HG03342 (cell line): ENCODE results near the gene RMND5B.
"Not testable (repeated sequence)": the region's sequence is repeated elsewhere in the genome, so short reads cannot be mapped to it uniquely, and the experiment has no call there.

Experiments used
- ATAC-seq: cut with Tn5 transposase; IDR thresholded peaks from one replicate; pipeline ENCODE4 v1.9.1; 2021; ENCODE audit warnings: mild to moderate bottlenecking, moderate library complexity; ENCODE audit not compliant: unreplicated experiment

RMND5B gene

GRCh38 chr5:178162481-178162880 is 31.7 kb downstream of the RMND5B start:
- no peak for ATAC-seq

DNA sequence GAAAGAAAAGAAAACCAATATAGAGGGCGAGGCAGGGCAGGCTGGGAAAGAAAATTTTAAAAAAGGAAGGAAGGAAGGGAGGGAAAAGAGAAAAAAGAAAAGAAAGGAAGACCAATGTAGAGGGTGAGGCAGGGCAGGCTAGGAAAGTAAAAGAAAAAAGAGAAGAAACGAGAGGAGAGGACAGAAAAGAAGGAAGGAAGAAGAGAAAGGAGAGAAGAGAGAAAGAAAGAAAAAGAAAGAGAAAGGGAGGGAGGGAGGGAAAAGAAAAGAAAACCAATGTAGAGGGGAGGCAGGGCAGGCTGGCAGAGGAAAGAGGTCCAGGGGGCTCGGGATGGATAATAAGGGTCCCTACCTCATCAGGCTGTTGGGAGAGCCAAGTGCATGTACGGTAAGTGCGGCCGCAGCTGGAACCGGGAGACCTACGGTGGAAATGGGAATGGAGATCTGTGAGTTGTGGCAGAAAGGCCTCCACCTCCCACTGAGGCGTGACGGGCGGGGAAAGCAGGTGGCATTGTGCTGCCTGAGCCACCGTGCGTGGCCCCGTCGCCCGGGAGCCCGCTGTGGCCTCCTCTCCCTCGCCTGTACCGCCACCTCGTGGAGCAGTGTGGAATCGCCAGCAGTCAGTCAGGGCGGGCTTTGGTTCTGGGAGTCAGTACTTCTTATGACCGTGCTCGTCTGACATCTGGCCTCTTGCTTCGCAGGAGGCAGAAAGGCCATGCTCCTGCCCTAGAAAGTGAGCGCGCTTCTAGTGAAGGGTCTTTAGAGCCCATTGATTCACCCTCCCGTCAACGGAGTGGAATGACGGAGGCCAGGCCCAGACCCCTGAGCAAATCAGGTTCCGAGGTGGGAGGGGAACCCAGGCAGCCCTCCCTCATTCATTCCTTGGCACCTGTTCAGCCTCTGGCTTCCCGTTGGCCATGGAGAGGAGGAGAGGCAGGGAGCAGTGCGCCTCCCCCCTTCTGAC is 33.2 kb downstream of the RMND5B start:
- ATAC-seq, result peak; percentile 92

DNA sequence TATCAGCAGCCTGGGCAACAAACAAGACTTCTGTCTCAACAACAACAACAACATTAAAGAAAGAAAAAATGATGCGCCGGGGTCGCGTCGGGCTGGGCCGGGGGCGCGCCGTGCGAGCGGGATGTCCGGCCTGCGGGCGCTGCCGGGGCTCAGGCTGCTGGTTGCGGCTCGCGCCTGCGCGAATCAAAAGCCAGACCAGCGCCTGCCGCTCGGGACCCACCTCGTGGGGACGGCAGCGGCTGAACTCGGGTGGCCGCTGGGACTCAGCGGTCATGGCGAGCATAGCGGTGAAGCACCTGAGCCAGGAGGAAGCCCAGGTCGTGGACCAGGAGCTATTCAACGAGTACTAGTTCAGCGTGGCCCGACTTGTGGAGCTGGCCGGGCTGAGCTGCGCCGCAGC is 34.8 kb downstream of the RMND5B start:
- no peak for ATAC-seq

GRCh38 chr5:178170455-178170854 is 39.6 kb downstream of the RMND5B start:
- no peak for ATAC-seq

DNA sequence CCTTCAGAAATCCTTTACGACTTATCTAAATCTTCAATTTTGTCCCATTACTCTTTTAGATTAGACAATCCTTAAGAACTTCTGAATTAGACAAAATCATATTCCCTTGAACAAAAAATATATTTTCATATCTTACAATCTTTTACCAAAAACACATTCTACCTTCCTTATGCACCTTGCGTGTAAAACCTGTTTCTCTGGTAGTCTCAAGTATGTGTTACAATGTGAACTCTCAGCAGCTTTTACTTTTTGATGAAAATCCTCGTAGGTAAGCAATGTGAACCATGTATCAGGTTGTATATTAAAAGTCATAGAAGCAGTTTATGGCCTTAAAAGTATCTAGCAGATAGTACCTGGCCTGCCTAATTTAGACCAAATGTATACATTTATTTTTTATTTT is 43.6 kb downstream of the RMND5B start:
- ATAC-seq, result no peak

DNA sequence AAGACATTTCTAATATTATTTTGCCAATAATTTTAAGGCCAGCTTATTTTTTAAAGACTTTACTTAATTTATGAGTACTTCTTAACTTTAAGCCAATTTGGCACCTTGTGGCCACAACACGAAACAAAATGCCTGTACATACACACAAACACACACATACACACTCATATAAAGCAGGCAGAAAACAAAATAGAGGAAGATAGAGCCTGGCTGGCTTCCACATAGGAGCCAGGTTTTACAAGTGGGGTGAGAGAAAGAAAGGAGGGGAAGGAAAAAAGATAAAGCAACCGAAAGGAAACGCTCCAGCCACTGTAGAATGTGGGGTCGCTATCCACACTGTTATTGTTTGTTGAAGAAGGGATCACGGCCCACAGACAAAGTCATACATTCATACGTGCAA is 46.0 kb downstream of the RMND5B start:
- ATAC-seq, result no peak

DNA sequence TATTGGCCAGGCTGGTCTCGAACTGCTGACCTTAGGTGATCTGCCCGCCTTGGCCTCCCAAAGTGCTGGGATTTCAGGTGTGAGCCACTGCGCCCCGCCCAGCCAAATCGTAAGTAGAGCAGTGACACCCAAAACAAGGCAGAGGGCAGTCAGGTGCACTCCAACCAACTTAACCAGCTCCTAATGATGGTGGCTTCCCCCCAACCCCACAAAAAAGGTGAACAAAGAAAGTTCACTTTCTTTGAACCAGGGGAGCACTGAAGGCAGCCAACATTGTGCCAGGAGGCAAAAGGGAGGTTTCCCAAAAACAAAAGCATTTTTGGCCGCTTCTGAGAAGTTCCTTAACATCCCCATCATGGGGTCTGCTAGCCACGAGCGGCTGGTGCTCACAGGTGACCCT is 46.8 kb downstream of the RMND5B start:
- ATAC-seq, result no peak

GRCh38 chr5:178180141-178180863 is 49.5 kb downstream of the RMND5B start:
- no peak for ATAC-seq

DNA sequence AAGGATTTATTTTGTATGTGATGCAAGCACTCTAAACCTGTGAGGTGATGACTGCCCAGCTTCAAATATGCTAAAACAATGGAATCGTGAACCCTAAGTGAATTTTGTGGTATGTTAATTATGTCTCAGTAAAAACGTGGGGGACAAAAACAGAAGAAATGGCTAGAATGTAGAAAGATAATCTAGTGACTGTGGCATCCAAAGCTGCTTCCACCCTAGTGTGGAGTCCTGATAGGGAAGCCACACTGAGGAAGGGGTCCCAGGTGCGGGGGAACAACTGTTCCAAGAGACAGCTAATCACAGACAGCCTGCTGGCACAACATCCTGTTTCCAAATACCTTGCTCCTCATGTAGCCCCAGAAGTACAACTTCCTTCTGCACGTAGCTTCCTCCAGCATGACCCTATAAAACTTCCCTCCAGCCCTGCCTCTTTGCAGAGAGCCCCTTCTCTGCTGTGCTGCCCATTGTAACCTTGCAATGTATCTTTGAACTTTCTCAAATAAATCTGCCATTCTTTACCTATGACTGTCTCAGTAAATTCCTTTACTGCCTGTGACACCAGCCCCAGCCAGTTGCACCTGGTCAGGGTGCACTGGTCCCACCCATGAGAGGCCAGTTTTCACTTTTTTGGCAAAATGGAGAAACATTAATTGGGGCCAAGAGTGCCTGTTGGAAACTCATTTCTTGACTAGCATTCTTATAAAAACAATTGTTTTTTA is 51.5 kb downstream of the RMND5B start:
- no peak for ATAC-seq

GRCh38 chr5:178186427-178186826 is 55.6 kb downstream of the RMND5B start:
- ATAC-seq, result no peak

- no peak for ATAC-seq
Measured at GRCh38 chr5:178187014-178187413, 56.2 kb downstream of the RMND5B start, which contains the start of gene GMCL2. Gene GMCL2 (minus strand): TSS chr5:178187371. CDS start chr5:178187299, 72 bp downstream.

- no peak for ATAC-seq
Measured at GRCh38 chr5:178189433-178189832, 58.6 kb downstream of the RMND5B start.

DNA sequence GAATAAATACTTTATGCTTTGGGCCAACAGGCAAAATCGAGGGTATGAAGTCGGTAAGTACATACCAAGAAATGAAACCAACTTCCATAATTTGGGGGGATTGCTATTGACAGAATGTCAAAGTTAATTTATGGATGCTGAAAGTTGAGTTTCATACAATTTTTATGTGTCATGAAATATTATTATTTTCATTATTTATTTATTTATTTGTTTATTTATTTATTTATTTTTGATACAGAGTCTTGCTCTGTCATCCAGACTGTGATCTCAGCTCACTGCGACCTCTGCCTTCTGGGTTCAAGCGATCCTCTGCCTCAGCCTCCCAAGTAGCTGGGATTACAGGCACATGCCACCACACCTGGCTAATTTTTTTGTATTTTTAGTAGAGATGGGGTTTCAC is 60.8 kb downstream of the RMND5B start:
- ATAC-seq, result no peak

DNA sequence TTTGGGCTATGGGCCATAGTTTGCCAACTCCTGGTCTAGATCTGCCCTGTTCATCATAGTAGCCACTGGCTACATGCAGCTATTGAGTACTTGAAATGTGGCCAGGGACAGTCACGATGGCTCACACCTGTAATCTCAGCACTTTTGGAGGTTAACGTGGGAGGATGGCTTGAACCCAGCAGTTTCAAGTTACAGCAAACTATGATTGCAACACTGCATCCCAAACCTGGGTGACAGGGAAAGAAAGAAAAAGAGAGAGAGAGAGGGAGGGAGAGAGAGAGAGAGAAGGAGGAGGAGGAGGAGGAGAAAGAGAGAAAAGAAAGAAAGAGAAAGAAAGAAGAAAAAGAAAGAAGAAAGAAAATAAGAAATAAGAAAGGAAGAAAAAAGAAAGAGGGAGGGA is 61.4 kb downstream of the RMND5B start:
- no peak for ATAC-seq

DNA sequence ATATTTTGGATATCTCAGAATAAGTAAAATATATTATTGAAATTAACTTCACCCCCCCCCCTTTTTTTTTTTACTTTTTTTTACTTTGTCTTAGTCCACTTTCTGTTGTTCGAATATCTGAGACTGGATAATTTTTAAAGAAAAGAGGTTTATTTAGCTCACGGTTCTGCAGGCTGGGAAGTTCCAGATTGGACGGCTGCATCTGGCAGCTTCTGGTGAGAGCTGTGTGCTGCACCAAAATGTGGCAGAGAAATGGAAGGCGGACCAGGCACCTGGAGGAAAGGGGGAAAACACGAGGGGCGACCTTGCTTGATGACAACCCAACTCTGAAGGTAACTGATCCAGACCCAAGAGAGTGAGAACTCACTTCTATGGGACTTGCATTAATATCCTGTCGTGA is 62.0 kb downstream of the RMND5B start:
- ATAC-seq, result no peak

- no peak for ATAC-seq
Measured at GRCh38 chr5:178193251-178193809, 62.5 kb downstream of the RMND5B start.

DNA sequence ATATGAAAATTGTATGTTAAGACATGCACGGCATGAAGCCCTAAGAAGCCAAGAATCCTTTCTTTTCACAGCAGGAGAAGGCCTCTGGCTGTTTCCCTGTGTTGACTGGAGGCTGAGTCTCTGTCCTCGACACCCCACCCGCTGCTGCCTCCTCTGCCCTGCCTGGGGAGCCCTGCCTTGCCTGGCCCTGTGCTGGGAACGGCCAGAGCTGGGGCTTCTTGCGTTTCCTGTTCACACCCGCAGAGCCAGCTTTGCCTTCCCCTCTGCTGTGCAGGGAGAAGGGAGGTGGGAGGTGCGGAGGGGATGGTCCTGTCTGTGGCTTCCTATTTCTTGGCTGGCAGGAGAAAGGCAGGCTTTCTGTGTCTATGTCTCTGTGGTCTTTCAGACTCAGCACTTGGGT is 63.2 kb downstream of the RMND5B start:
- no peak for ATAC-seq

GRCh38 chr5:178196281-178196812 is 65.5 kb downstream of the RMND5B start:
- no peak for ATAC-seq

- ATAC-seq, result no peak
Measured at GRCh38 chr5:178196986-178197385, 66.2 kb downstream of the RMND5B start.

DNA sequence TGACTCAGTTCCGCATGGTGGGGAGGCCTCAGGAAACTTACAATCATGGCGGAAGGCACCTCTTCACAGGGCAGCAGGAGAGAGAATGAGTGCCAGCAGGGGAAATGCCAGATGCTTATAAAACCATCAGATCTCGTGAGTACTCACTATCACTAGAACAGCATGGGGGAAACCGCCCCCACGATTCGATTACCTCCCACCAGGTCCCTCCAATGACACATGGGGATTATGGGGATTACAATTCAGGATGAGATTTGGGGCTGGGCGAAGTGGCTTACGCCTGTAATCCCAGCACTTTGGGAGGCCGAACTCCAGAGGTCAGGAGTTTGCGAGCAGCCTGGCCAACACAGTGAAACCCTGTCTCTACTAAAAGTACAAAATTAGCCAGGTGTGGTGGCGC is 67.3 kb downstream of the RMND5B start:
- not testable (repeated sequence) for ATAC-seq

DNA sequence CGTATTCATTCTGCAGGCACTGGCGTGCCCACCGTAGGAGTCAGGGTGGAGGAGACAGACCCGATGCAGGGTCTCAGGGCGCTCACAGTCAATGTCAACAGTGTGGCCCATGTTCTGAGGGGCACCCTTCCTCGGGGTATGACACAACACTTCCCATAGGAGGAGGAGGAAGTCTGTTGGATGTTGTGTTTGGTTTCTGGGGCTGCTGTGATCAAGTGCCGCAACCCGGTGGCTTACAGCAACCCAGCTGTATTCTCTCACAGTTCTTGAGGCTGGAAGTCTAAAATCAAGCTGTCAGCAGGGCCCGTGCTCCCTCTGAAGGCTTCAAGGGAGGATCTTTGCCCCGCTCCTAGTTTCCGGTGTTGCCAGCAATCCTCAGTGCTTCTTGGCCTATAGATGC is 67.9 kb downstream of the RMND5B start:
- no peak for ATAC-seq
